HepG2 (cell line): ENCODE results near the gene SEC14L2. TPM values are rescaled to one million over a fixed set of nuclear protein-coding genes. Genes with fewer than 3 reads are reported as not detected.

Source experiments
- ATAC-seq: fragments of 200-7000 bp; cut with Tn5 transposase; 3 replicates; pipeline ENCODE4 v1.9.1; 2020; ENCODE audit warnings: mild to moderate bottlenecking, moderate library complexity
- BruUV-seq: library from RNA; stranded (reverse); fragments of 400-500 nt; replicated peaks from 2 replicates; lab custom pipeline; 2021; lab: Mats Ljungman, UMichigan
- CTCF ChIA-PET: fragments of 300-600 bp; formaldehyde crosslinking; extraction: SDS; loops from one replicate; lab custom pipeline; 2021; ENCODE audit warnings: low total read pairs, inconsistent platforms, low intra/inter-chr PET ratio; lab: Yijun Ruan, JAX
- POLR2A ChIA-PET: fragments of 350-600 bp; sonication (Branson Sonifier 250); formaldehyde crosslinking; loops from one replicate; lab custom pipeline; 2020; ENCODE audit warnings: antibody characterized with exemption, inconsistent platforms; lab: Yijun Ruan, JAX
- DNase-seq: peaks from one replicate; pipeline ENCODE4 v3.0.0-alpha.2; 2015; ENCODE audit warnings: low spot score
- FAIRE-seq: peaks from 3 replicates; lab custom pipeline; 2011; peaks lifted over from hg19 to GRCh38; lab: Jason Lieb, UNC
- H2AFZ ChIP-seq: one replicate; pipeline ENCODE4 v1.6.1; 2011; ENCODE audit warnings: low read length, inconsistent platforms
- H3K27ac ChIP-seq: fragments of 300-600 bp; 3 replicates; pipeline ENCODE4 v1.8.0; 2011; ENCODE audit warnings: mixed run types, mild to moderate bottlenecking, mixed read lengths, low read length, inconsistent platforms; ENCODE audit not compliant: insufficient read depth; ENCODE audit errors: extremely low read length
- H3K27me3 ChIP-seq, 2 experiments: fragments of 200-600 bp in 1 of 2; 2 replicates in 1 of 2; 3 replicates in 1 of 2; pipeline versions ENCODE4 v1.6.0 to v1.8.0; 2011; ENCODE audit warnings: low read length in 2 of 2, mild to moderate bottlenecking in 2 of 2, moderate library complexity in 2 of 2, inconsistent platforms in 1 of 2; ENCODE audit not compliant: insufficient read depth in 2 of 2, control insufficient read depth in 1 of 2
- H3K36me3 ChIP-seq, 2 experiments: fragments of 200-600 bp in 1 of 2; replicated peaks in 1 of 2; 2 replicates in 1 of 2; 3 replicates in 1 of 2; pipeline versions ENCODE4 v1.5.1 to v1.8.0; 2011; ENCODE audit warnings: low read length in 2 of 2, inconsistent platforms in 1 of 2; ENCODE audit not compliant: insufficient read depth in 2 of 2, control insufficient read depth in 1 of 2
- H3K4me1 ChIP-seq: 2 replicates; pipeline ENCODE4 v1.5.1; 2012; ENCODE audit warnings: low read length, inconsistent platforms; ENCODE audit not compliant: insufficient read depth
- H3K4me2 ChIP-seq: 2 replicates; pipeline ENCODE4 v1.6.0; 2011; ENCODE audit warnings: low read depth, low read length, inconsistent platforms
- H3K4me3 ChIP-seq, 3 experiments: fragments of 200-600 bp in 1 of 3; sonication (generic), shearing (Covaris generic) in 1 of 3; replicated peaks in 1 of 3; 2 replicates each; pipeline ENCODE4 v1.5.1; 2011 to 2016; ENCODE audit warnings: low read length in 3 of 3, inconsistent platforms in 2 of 3, low read depth in 2 of 3, mild to moderate bottlenecking in 2 of 3, control low read depth in 1 of 3, mixed read lengths in 1 of 3; ENCODE audit not compliant: insufficient read depth in 1 of 3
- H3K79me2 ChIP-seq: one replicate; pipeline ENCODE4 v1.6.1; 2011; ENCODE audit warnings: low read length, inconsistent platforms; ENCODE audit not compliant: insufficient read depth
- H3K9ac ChIP-seq: 2 replicates; pipeline ENCODE4 v1.6.0; 2011; ENCODE audit warnings: mild to moderate bottlenecking, low read depth, low read length, inconsistent platforms; ENCODE audit not compliant: insufficient read depth
- H3K9me3 ChIP-seq: 2 replicates; pipeline ENCODE4 v1.5.1; 2012; ENCODE audit warnings: mild to moderate bottlenecking, low read length
- H4K20me1 ChIP-seq: 2 replicates; pipeline ENCODE4 v1.6.0; 2011; ENCODE audit warnings: inconsistent platforms, mild to moderate bottlenecking, low read length, moderate library complexity; ENCODE audit not compliant: insufficient read depth
- AHDC1 ChIP-seq: sonication (generic); formaldehyde crosslinking; IDR thresholded peaks from 2 replicates; pipeline ENCODE4 v1.5.1; 2020; ENCODE audit warnings: mild to moderate bottlenecking, missing genetic modification reagents, borderline replicate concordance
- HDAC6 ChIP-seq: fragments of 200-600 bp; sonication (generic); IDR thresholded peaks from 2 replicates; pipeline ENCODE4 v1.7.0; 2017; ENCODE audit warnings: mild to moderate bottlenecking, antibody characterized with exemption, low read length, low read depth
- KDM3A ChIP-seq: IDR thresholded peaks from 2 replicates; pipeline ENCODE4 v1.6.1; 2018; ENCODE audit warnings: low read depth, missing compliant biosample characterization
- KLF11 ChIP-seq: IDR thresholded peaks from 2 replicates; pipeline ENCODE4 v1.6.1; 2016; ENCODE audit warnings: missing compliant biosample characterization
- PTBP1 ChIP-seq: fragments of 200-400 bp; formaldehyde crosslinking; IDR thresholded peaks from 2 replicates; pipeline ENCODE4 v1.6.1; 2018; ENCODE audit warnings: low read length, low read depth; ENCODE audit not compliant: poor library complexity, severe bottlenecking
- SALL1 ChIP-seq: sonication (generic); formaldehyde crosslinking; IDR thresholded peaks from 2 replicates; pipeline ENCODE4 v1.8.0; 2022; ENCODE audit warnings: mild to moderate bottlenecking, missing genetic modification reagents
- ZBTB25 ChIP-seq: IDR thresholded peaks from 2 replicates; pipeline ENCODE4 v1.6.1; 2018; ENCODE audit warnings: missing genetic modification reagents
- ZBTB26 ChIP-seq: IDR thresholded peaks from 2 replicates; pipeline ENCODE4 v1.6.1; 2016; ENCODE audit warnings: missing compliant biosample characterization, missing genetic modification reagents, borderline replicate concordance
- ZNF234 ChIP-seq: sonication (generic); formaldehyde crosslinking; conservative IDR thresholded peaks from 2 replicates; pipeline ENCODE4 v1.5.1; 2020; ENCODE audit warnings: mild to moderate bottlenecking, missing genetic modification reagents
- ZNF788 ChIP-seq: sonication (generic); formaldehyde crosslinking; IDR thresholded peaks from 2 replicates; pipeline ENCODE4 v1.5.0; 2020; ENCODE audit warnings: mild to moderate bottlenecking, missing genetic modification reagents, borderline replicate concordance
- ZNF891 ChIP-seq: sonication (generic); formaldehyde crosslinking; IDR thresholded peaks from 2 replicates; pipeline ENCODE4 v1.5.0; 2020; ENCODE audit warnings: mild to moderate bottlenecking, missing genetic modification reagents
- ZSCAN9 ChIP-seq: IDR thresholded peaks from 2 replicates; pipeline ENCODE4 v1.6.1; 2016; ENCODE audit warnings: borderline replicate concordance
- ZXDC ChIP-seq: sonication (generic); formaldehyde crosslinking; IDR thresholded peaks from 2 replicates; pipeline ENCODE4 v1.5.0; 2020; ENCODE audit warnings: mild to moderate bottlenecking, missing genetic modification reagents
- WGBS: methylation state at CpG from one replicate; pipeline ENCODE4 v1.1.6; 2017; ENCODE audit warnings: low lambda C conversion rate; 5-methylcytosine and 5-hydroxymethylcytosine counted together
- in situ Hi-C: cut with HindIII; loops from 2 replicates; pipeline ENCODE4 v1.10.0; 2017; ENCODE audit warnings: low pct_unique_long_range_greater_than_20kb; ENCODE audit not compliant: extremely low pct_ligation_motif_present
- intact Hi-C: fragments of 100-400 bp; cut with micrococcal nuclease; formaldehyde crosslinking; loops from one replicate; pipeline ENCODE4 v1.10.0; 2022; ENCODE audit not compliant: unreplicated experiment
- polyA plus RNA-seq, 8 experiments: library from polyadenylated mRNA; depleted of rRNA in 3 of 8; stranded (reverse) in 7 of 8; unstranded in 1 of 8; fragments of >200 nt; fragmentation: Illumina TruSeq in 4 of 8; extraction: Trizol in 4 of 8; gene quantifications; 2 replicates each; pipeline versions ENCODE4 v1.2.1 to v1.2.3, GENCODE V29; 2011 to 2016; ENCODE audit warnings: low read depth in 4 of 8, missing spikeins in 1 of 8, mixed read lengths in 1 of 8; ENCODE audit not compliant: insufficient read depth in 1 of 8
- total RNA-seq, 5 experiments: library from RNA; depleted of rRNA; stranded (reverse); fragments of >200 nt; fragmentation: Illumina TruSeq; extraction: Trizol; gene quantifications; 2 replicates each; pipeline ENCODE4 v1.2.3, GENCODE V29; 2016; ENCODE audit warnings: low read depth in 1 of 5

SEC14L2 gene
- total and polyA plus RNA-seq, 2 of the 13 experiments (the other 11 are each of a cell fraction or from before 2014, with no cell fraction given) = 4.1 to 5.1 TPM

GRCh38 chr22:30423959-30424533 is 27.2 kb downstream of the SEC14L2 start:
- H3K79me2 ChIP-seq = peaks cover 16% of the 10 kb centered on the region
- intact Hi-C loops = no loop called here
- peaks cover 57% of the 10 kb centered on the region for H3K4me1 ChIP-seq
- no TSS peak for BruUV-seq
- DNase-seq = peak; percentile 99
- peaks cover 0 to 5% of the 10 kb centered on the region in 2 experiments; a peak in 2 of 5 replicates for H3K36me3 ChIP-seq
- POLR2A ChIA-PET = interaction anchor here (0.8 to 7.2 kb wide), 16 partner anchors 9 to 657 kb away, joined by 3 to 164 read pairs (median 9); partner anchors contain the start of genes CCDC157, PES1, RNF215 and SEC14L2
- peak overlapping the region; percentile 67 to 89 (median 72) for H3K4me3 ChIP-seq
- H4K20me1 ChIP-seq = no peaks in the 10 kb centered on the region
- H3K9ac ChIP-seq = peak overlapping the region; percentile 89
- peak overlapping the region; percentile 96 for H3K27ac ChIP-seq
- H2AFZ ChIP-seq = peak overlapping the region; percentile 63
- CTCF ChIA-PET = no interaction called here
- H3K9me3 ChIP-seq = no peaks in the 10 kb centered on the region
- peak; percentile 82 for FAIRE-seq
- peak; percentile 85 for ATAC-seq
- in situ Hi-C loops = no loop called here
- no peaks in the 10 kb centered on the region for H3K27me3 ChIP-seq
- WGBS = 3% methylated on average over 19 of the region's 31 CpGs
- H3K4me2 ChIP-seq = peak overlapping the region; percentile 99
- TF ChIP-seq ZSCAN9 (CRISPR knock-in tag) (peak; percentile 31; the same call in 1 of the 2 replicates), AHDC1 (0 out of 2 replicates have a peak, but pooled peaks have one; percentile 50), KLF11 (peak; percentile 71; the same call in 1 of the 2 replicates), ZNF788 (CRISPR knock-in tag) (peak; percentile 84), ZNF891 (CRISPR knock-in tag) (no peak), ZBTB25 (peak; percentile 75), ZNF234 (CRISPR knock-in tag) (no peak), HDAC6 (no peak), ZXDC (CRISPR knock-in tag) (no peak), ZBTB26 (CRISPR knock-in tag) (peak; percentile 45; the same call in 1 of the 2 replicates), PTBP1 (no peak), SALL1 (CRISPR knock-in tag) (peak; percentile 84), KDM3A (CRISPR knock-in tag) (no peak)
